B cell (primary cell): ENCODE results near the gene AMZ1. TPM values are rescaled to one million over a fixed set of nuclear protein-coding genes. Genes with fewer than 3 reads are reported as not detected.

Experiments
- ATAC-seq: fragments of 200-7000 bp; cut with Tn5 transposase; one replicate; pipeline ENCODE4 v1.10.0; 2021; ENCODE audit warnings: low read depth, mild to moderate bottlenecking, moderate number of reproducible peaks, moderate library complexity
- CTCF ChIA-PET: fragments of 350-600 bp; sonication (Branson Sonifier 250); formaldehyde crosslinking; loops from one replicate; lab custom pipeline; 2021; ENCODE audit warnings: antibody characterized with exemption, inconsistent platforms; lab: Charles Lee
- POLR2A ChIA-PET: fragments of 350-600 bp; sonication (Branson Sonifier 250); formaldehyde crosslinking; loops from one replicate; lab custom pipeline; 2021; ENCODE audit warnings: antibody characterized with exemption; lab: Charles Lee
- DNase-seq: peaks from one replicate; pipeline ENCODE4 v3.0.0; 2013
- H2AFZ ChIP-seq: 2 replicates; pipeline ENCODE4 v1.6.1; 2012; ENCODE audit warnings: mild to moderate bottlenecking, low read depth, low read length; ENCODE audit not compliant: insufficient read depth, poor library complexity, severe bottlenecking
- H3K27ac ChIP-seq, 2 donors: 1 replicate in 1 of 2; 2 replicates in 1 of 2; pipeline ENCODE4 v1.5.1; 2012 to 2013; ENCODE audit warnings: low read length in 2 of 2, mild to moderate bottlenecking in 2 of 2, moderate library complexity in 1 of 2
- H3K27me3 ChIP-seq, 4 experiments: fragments of 200-600 bp in 1 of 4; sonication (generic) in 1 of 4; replicated peaks in 1 of 4; 1 replicate in 2 of 4; 2 replicates in 2 of 4; pipeline versions ENCODE4 v1.6.1 to v1.7.0; 2013 to 2016; ENCODE audit warnings: low read length in 3 of 4, mild to moderate bottlenecking in 2 of 4, mixed read lengths in 1 of 4, moderate library complexity in 1 of 4; ENCODE audit not compliant: insufficient read depth in 4 of 4, control insufficient read depth in 3 of 4; ENCODE audit errors: control extremely low read depth in 1 of 4
- H3K36me3 ChIP-seq, 2 experiments: replicated peaks in 1 of 2; 1 replicate in 1 of 2; 2 replicates in 1 of 2; pipeline versions ENCODE4 v1.6.1 to v1.7.1; 2013; ENCODE audit warnings: low read length in 1 of 2; ENCODE audit not compliant: insufficient read depth in 2 of 2, control insufficient read depth in 1 of 2; ENCODE audit errors: control extremely low read depth in 1 of 2, extremely low read depth in 1 of 2
- H3K4me1 ChIP-seq, 2 donors: fragments of 200-600 bp in 1 of 2; sonication (generic) in 1 of 2; 1 replicate in 1 of 2; 2 replicates in 1 of 2; pipeline versions ENCODE4 v1.5.1 to v1.6.1; 2013 to 2017; ENCODE audit warnings: low read length in 2 of 2; ENCODE audit not compliant: control insufficient read depth in 2 of 2, insufficient read depth in 2 of 2
- H3K4me2 ChIP-seq: replicated peaks from 2 replicates; pipeline ENCODE3; 2012; ENCODE audit warnings: mild to moderate bottlenecking, low read depth, low read length; ENCODE audit not compliant: poor library complexity, severe bottlenecking
- H3K4me3 ChIP-seq, 5 experiments: fragments of 200-600 bp in 1 of 5; sonication (generic) in 1 of 5; 1 replicate in 3 of 5; 2 replicates in 2 of 5; pipeline versions ENCODE4 v1.5.1 to v1.7.0; 2011 to 2016; ENCODE audit warnings: low read length in 4 of 5, mild to moderate bottlenecking in 4 of 5, low read depth in 2 of 5, control low read depth in 1 of 5, moderate library complexity in 1 of 5; ENCODE audit not compliant: insufficient read depth in 1 of 5; ENCODE audit errors: control extremely low read depth in 1 of 5, extremely low read depth in 1 of 5
- H3K79me2 ChIP-seq: fragments of 200-600 bp; sonication (generic); one replicate; pipeline ENCODE4 v1.6.0; 2016; ENCODE audit warnings: low read length; ENCODE audit not compliant: control insufficient read depth, insufficient read depth
- H3K9ac ChIP-seq: fragments of 200-600 bp; sonication (generic); 2 replicates; pipeline ENCODE4 v1.6.1; 2017; ENCODE audit warnings: mild to moderate bottlenecking, low read length, moderate library complexity
- H3K9me3 ChIP-seq, 3 donors: one replicate each; pipeline versions ENCODE4 v1.6.1 to v1.7.1; 2013; ENCODE audit warnings: low read length in 2 of 3; ENCODE audit not compliant: control insufficient read depth in 2 of 3, insufficient read depth in 1 of 3; ENCODE audit errors: control extremely low read depth in 1 of 3
- H4K20me1 ChIP-seq: 2 replicates; pipeline ENCODE4 v1.6.0; 2012; ENCODE audit warnings: mild to moderate bottlenecking, low read length; ENCODE audit not compliant: insufficient read depth, control insufficient read depth, poor library complexity, severe bottlenecking
- H3K27ac Mint-ChIP-seq: one replicate; pipeline ENCODE4 v1.8.0; 2021; ENCODE audit warnings: mixed read lengths
- H3K27me3 Mint-ChIP-seq: one replicate; pipeline ENCODE4 v1.8.0; 2021; ENCODE audit warnings: mixed read lengths
- H3K4me1 Mint-ChIP-seq: one replicate; pipeline ENCODE4 v1.8.0; 2021; ENCODE audit warnings: mixed read lengths
- H3K4me3 Mint-ChIP-seq: one replicate; pipeline ENCODE4 v1.8.0; 2021; ENCODE audit warnings: mixed read lengths
- H3K9me3 Mint-ChIP-seq: one replicate; pipeline ENCODE4 v1.8.0; 2022; ENCODE audit warnings: mixed read lengths; ENCODE audit not compliant: insufficient read depth
- CTCF ChIP-seq: fragments of 200-600 bp; IDR thresholded peaks from one replicate; pipeline ENCODE4 v1.8.0; 2022; ENCODE audit warnings: antibody characterized with exemption, mild to moderate bottlenecking
- EZH2 ChIP-seq: IDR thresholded peaks from 2 replicates; pipeline ENCODE4 v1.6.1; 2012; ENCODE audit warnings: borderline replicate concordance, low read depth, mild to moderate bottlenecking, moderate library complexity, low read length; ENCODE audit not compliant: insufficient read depth, poor library complexity, severe bottlenecking
- WGBS: methylation state at CpG from one replicate; pipeline ENCODE4 v1.1.5; 2013; ENCODE audit warnings: missing lambda C conversion rate; ENCODE audit not compliant: insufficient coverage; 5-methylcytosine and 5-hydroxymethylcytosine counted together
- intact Hi-C: fragments of 100-400 bp; cut with micrococcal nuclease; formaldehyde crosslinking; loops from one replicate; pipeline ENCODE4 v1.10.0; 2022
- polyA plus RNA-seq: library from polyadenylated mRNA; depleted of rRNA; stranded (reverse); fragments of >200 nt; gene quantifications from 2 replicates; pipeline ENCODE4 v1.2.3, GENCODE V29; 2012
- total RNA-seq, 2 donors: library from RNA; stranded (reverse); fragments of 120-200 nt in 1 of 2; gene quantifications; 1 replicate in 1 of 2; 2 replicates in 1 of 2; pipeline versions ENCODE4 v1.2.3 to v1.2.4, GENCODE V29; 2013 to 2022

Gene AMZ1
- total and polyA plus RNA-seq, 2 donors (not counting 1 experiment from before 2014, with no cell fraction given), result 0.73 to 13.2 TPM

- peaks cover 12% of the 10 kb centered on the region for H3K79me2 ChIP-seq
- CTCF ChIA-PET, result interaction anchor here (1.0 to 1.2 kb wide), 2 partner anchors 10 to 11 kb away, joined by 3 to 4 read pairs; no protein-coding TSS in a partner anchor
- no peaks in the 10 kb centered on the region for H3K27me3 ChIP-seq
- ATAC-seq, result no peak
- H3K27me3 Mint-ChIP-seq, result no peaks in the 10 kb centered on the region
- H3K27ac ChIP-seq, result no peak overlapping the region
- no peak overlapping the region for H3K4me2 ChIP-seq
- WGBS, result 79% methylated on average over 32 of the region's 33 CpGs
- H4K20me1 ChIP-seq, result peaks cover 54% of the 10 kb centered on the region
- POLR2A ChIA-PET, result no interaction called here
- DNase-seq, result no peak
- no peak overlapping the region for H3K4me3 Mint-ChIP-seq
- intact Hi-C loops, result no loop called here
- TF ChIP-seq CTCF (no peak), EZH2 (no peak)
- peaks cover 0 to 56% of the 10 kb centered on the region in 2 experiments for H3K36me3 ChIP-seq
- H3K9ac ChIP-seq, result no peak overlapping the region
- H2AFZ ChIP-seq, result no peak overlapping the region
- H3K4me1 ChIP-seq, result peaks cover 16 to 20% of the 10 kb centered on the region in 2 donors
- no peak overlapping the region for H3K4me3 ChIP-seq
- no peaks in the 10 kb centered on the region for H3K9me3 Mint-ChIP-seq
- H3K27ac Mint-ChIP-seq, result no peak overlapping the region
- H3K4me1 Mint-ChIP-seq, result peaks cover 26% of the 10 kb centered on the region
- no peaks in the 10 kb centered on the region for H3K9me3 ChIP-seq
Observed at GRCh38 chr7:2729893-2730716, 42.1 kb downstream of the AMZ1 start.
